GM20000 (cell line): ENCODE measurements around the gene EIF5AL1.
"Not testable (repeated sequence)": the region's sequence is repeated elsewhere in the genome, so short reads cannot be mapped to it uniquely, and the experiment has no call there.

Experiments used
- DNase-seq: peaks from one replicate; pipeline ENCODE4 v3.0.0; 2012; ENCODE audit warnings: low spot score
- TF ChIP-seq, protein P1 (sequence below): IDR thresholded peaks from 2 replicates; pipeline ENCODE4 v1.5.1; 2012; ENCODE audit warnings: mild to moderate bottlenecking, control low read depth; ENCODE audit errors: extremely low read depth, missing control alignments

Gene EIF5AL1

GRCh38 chr10:79494871-79495705 is 17.2 kb upstream of the EIF5AL1 start:
- TF ChIP-seq, protein P1, sequence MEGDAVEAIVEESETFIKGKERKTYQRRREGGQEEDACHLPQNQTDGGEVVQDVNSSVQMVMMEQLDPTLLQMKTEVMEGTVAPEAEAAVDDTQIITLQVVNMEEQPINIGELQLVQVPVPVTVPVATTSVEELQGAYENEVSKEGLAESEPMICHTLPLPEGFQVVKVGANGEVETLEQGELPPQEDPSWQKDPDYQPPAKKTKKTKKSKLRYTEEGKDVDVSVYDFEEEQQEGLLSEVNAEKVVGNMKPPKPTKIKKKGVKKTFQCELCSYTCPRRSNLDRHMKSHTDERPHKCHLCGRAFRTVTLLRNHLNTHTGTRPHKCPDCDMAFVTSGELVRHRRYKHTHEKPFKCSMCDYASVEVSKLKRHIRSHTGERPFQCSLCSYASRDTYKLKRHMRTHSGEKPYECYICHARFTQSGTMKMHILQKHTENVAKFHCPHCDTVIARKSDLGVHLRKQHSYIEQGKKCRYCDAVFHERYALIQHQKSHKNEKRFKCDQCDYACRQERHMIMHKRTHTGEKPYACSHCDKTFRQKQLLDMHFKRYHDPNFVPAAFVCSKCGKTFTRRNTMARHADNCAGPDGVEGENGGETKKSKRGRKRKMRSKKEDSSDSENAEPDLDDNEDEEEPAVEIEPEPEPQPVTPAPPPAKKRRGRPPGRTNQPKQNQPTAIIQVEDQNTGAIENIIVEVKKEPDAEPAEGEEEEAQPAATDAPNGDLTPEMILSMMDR = no peak
- no peak for DNase-seq

GRCh38 chr10:79495791-79496190 is 16.5 kb upstream of the EIF5AL1 start:
- DNase-seq = no peak
- TF ChIP-seq, protein P1 = no peak

GRCh38 chr10:79496896-79497295 is 15.4 kb upstream of the EIF5AL1 start:
- TF ChIP-seq, protein P1 = no peak
- DNase-seq = no peak

GRCh38 chr10:79498291-79498829 is 14.0 kb upstream of the EIF5AL1 start:
- no peak for DNase-seq
- TF ChIP-seq, protein P1 = no peak

DNA sequence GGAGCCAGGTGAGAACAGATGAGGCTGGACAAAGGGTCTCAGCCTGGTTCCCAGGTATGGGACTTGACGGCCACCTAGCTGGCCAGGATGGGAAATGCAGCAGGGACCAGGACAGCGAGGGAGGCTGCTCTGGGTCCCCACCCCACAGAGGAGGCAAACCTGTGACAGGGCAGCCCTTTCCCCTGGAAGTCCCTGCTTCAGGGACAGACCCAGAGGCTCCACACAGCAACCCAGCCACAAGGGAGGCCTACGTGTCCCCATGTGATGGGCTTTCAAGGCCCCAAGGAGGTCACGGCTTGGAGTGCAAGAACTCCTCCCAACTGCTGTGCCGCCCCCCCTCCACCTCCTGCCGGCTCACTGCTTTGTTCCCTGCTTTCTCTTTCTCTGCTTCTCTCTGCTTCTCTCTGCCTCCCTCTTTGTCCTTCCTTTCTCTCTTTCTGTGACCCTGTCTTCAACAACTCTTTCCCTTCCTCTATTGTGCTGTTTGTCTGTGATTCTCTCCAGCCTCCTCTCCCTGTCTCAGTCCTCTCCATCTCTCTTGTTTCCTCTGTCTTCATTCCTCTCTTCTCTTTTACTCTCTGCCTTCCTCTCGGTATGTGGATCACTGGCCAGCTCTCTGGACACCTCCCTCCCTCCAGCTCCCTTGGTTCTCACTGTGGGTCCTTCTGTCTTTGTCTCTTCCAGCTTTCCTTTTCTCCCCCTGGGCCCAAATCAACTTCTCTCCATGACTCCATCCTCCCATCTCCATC is 9.6 kb upstream of the EIF5AL1 start:
- no peak for DNase-seq
- TF ChIP-seq, protein P1 = no peak

DNA sequence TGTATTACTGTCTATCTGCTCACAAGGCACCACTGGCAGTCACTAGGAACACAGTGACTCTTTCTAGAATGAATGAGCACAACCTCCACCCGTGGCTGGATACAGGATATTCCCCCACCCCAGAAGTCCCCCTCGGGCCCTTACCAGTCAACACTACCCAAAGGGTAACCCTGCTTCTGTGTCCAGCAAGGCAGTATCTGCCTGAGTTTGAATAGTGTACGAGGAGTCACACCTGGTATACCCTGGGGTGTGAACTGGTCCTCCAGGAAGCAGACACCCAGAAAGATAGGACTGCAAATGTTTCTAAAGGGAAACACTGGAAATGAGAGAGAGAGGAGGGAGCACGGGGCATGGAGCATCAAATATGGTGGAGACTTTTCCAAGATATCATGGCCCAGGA is 8.5 kb upstream of the EIF5AL1 start:
- not testable (repeated sequence) for DNase-seq

DNA sequence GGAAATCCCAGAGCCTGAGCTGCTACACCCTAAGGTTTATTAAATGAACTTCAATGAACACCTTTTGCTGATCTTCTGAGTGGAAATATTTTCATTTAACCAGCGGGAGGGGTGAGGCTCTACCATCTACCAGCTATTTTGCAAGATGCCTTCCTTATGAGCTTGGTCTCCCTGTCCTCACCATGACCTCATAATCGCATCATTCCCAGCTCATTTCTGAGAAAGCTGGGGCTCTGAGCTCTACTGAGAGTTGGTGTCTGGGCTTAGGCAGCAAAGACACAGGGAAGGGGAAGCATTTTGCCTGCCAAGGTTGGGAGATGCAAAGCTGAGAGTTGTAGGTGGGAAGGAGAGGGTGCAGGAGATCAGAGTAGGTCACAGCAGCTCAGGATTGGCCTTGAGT is 7.8 kb upstream of the EIF5AL1 start:
- not testable (repeated sequence) for DNase-seq

DNA sequence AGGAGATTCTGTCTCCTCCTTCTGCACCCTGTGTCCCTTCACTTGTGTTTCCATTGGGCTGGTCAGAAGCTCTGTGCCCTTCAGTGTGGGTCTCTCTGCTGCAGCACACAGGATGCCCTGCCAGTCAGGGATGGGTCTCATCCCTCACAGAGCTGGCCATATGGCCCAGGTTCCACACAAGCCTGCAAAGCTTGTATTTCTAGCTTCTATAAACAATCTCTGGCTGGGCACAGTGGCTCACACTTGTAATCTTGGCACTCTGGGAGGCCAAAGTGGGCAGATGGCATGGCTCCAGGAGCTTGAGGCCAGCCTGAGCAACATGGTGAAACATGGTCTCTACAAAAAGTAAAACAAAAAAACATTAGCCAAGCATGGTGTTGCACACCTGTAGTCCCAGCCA is 7.0 kb upstream of the EIF5AL1 start:
- DNase-seq = not testable (repeated sequence)

DNA sequence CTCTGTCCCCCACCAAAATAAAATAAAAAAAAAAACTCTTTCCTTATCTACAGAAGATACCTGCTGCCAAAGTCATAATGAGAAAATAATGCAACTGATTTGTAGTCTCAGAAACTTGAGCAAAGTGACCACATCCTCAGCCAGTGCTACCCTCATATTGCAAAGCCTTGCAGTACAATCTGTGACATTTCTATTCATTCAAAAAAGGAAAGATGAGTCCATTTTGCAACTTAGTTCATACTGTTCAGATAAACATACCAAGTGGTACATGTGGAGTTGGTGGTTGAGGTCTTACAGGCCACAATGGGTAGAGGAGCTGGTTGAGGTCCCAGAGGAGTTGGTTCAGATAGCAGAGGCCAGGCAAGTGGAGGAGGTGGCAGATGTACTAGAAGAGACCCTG is 6.5 kb upstream of the EIF5AL1 start:
- no peak for DNase-seq
- TF ChIP-seq, protein P1 = no peak
